Esophagus muscularis mucosa (tissue), 4 donors: ENCODE data around the gene CD19. TPM values are rescaled to one million over a fixed set of nuclear protein-coding genes. Genes with fewer than 3 reads are reported as not detected.
"Not testable (repeated sequence)": the region's sequence is repeated elsewhere in the genome, so short reads cannot be mapped to it uniquely, and the experiment has no call there.

Experiments used
- DNase-seq: peaks from one replicate; pipeline ENCODE4 v3.0.0-alpha.2; 2017; ENCODE audit errors: extremely low spot score
- H3K27ac ChIP-seq, 4 donors: fragments of 200-600 bp; sonication (generic); replicated peaks in 1 of 4; 1 replicate in 3 of 4; 2 replicates in 1 of 4; pipeline ENCODE4 v1.5.1; 2016 to 2019; ENCODE audit warnings: mild to moderate bottlenecking in 1 of 4
- H3K27me3 ChIP-seq, 4 donors: fragments of 200-600 bp; sonication (generic); one replicate each; pipeline versions ENCODE4 v1.5.1 to v1.6.0; 2016 to 2019
- H3K36me3 ChIP-seq, 4 donors: fragments of 200-600 bp; sonication (generic); one replicate each; pipeline ENCODE4 v1.5.1; 2016 to 2019
- H3K4me1 ChIP-seq, 4 donors: fragments of 200-600 bp; sonication (generic); one replicate each; pipeline ENCODE4 v1.5.1; 2016 to 2019
- H3K4me3 ChIP-seq, 4 donors: fragments of 200-600 bp; sonication (generic); 1 replicate in 2 of 4; 2 replicates in 2 of 4; pipeline ENCODE4 v1.5.1; 2016 to 2019; ENCODE audit warnings: mild to moderate bottlenecking in 4 of 4, moderate library complexity in 1 of 4
- H3K9me3 ChIP-seq, 4 donors: fragments of 200-600 bp; sonication (generic); 1 replicate in 3 of 4; 2 replicates in 1 of 4; pipeline ENCODE4 v1.5.1; 2016 to 2019
- CTCF ChIP-seq, 3 experiments: fragments of 200-600 bp in 2 of 3; fragments of 450-650 bp in 1 of 3; sonication (generic) in 2 of 3; IDR thresholded peaks; one replicate each; pipeline ENCODE4 v1.5.1; 2017 to 2019; ENCODE audit warnings: antibody characterized with exemption in 3 of 3, mild to moderate bottlenecking in 2 of 3, moderate library complexity in 1 of 3
- EP300 ChIP-seq: sonication (generic); formaldehyde crosslinking; IDR thresholded peaks from one replicate; pipeline ENCODE4 v1.6.1; 2017; ENCODE audit warnings: antibody characterized with exemption
- POLR2A ChIP-seq: fragments of 450-650 bp; IDR thresholded peaks from one replicate; pipeline ENCODE4 v1.6.1; 2017; ENCODE audit warnings: antibody characterized with exemption, moderate library complexity, mild to moderate bottlenecking, low read depth
- POLR2AphosphoS5 ChIP-seq, 2 donors: sonication (generic); formaldehyde crosslinking; IDR thresholded peaks; one replicate each; pipeline ENCODE4 v1.6.1; 2017; ENCODE audit warnings: antibody characterized with exemption in 2 of 2
- WGBS: methylation state at CpG from one replicate; pipeline ENCODE4 v1.1.5; 2018; 5-methylcytosine and 5-hydroxymethylcytosine counted together
- intact Hi-C: fragments of 100-400 bp; cut with DNase I; formaldehyde crosslinking; loops from one replicate; pipeline ENCODE4 v1.15.1; 2023
- total RNA-seq, 4 donors: library from RNA; depleted of rRNA; stranded (reverse); fragments of >200 nt; gene quantifications; one replicate each; pipeline versions ENCODE4 v1.1.0 to v1.2.1, GENCODE V29; 2016

The CD19 gene
- total RNA-seq, 4 donors from 2014 or later = 0.66 TPM; not detected in 3

DNA sequence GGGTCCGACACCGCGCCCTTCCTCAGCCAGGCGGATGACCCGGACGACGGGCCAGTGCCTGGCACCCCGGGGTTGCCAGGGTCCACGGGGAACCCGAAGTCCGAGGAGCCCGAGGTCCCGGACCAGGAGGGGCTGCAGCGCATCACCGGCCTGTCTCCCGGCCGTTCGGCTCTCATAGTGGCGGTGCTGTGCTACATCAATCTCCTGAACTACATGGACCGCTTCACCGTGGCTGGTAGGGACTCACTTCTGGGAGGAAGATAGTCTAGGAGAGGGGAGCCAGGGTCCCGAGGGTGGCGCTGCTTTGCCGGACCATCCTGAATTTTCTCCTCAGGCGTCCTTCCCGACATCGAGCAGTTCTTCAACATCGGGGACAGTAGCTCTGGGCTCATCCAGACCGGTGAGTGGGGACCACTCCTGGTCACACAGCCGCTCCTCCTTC lies 43.4 kb downstream of the CD19 start:
- TF ChIP-seq EP300 (no peak), POLR2A (no peak), POLR2AphosphoS5 (IDR thresholded peaks at IDR 0.05) (no peak), CTCF (IDR thresholded peaks at IDR 0.05) (no peak)
- intact Hi-C loops = no loop called here
- peaks cover 18 to 33% (median 23%) of the 10 kb centered on the region in 4 donors for H3K4me1 ChIP-seq
- H3K9me3 ChIP-seq = no peaks in the 10 kb centered on the region
- peak overlapping the region; percentile 78 to 86 (median 81) for H3K27ac ChIP-seq
- H3K36me3 ChIP-seq = peaks cover 10 to 38% (median 30%) of the 10 kb centered on the region in 4 donors
- DNase-seq = no peak
- 8% methylated on average over 23 of the region's 30 CpGs for WGBS
- H3K4me3 ChIP-seq = peak overlapping the region; percentile 78 to 97 (median 90)
- H3K27me3 ChIP-seq = no peaks in the 10 kb centered on the region

DNA sequence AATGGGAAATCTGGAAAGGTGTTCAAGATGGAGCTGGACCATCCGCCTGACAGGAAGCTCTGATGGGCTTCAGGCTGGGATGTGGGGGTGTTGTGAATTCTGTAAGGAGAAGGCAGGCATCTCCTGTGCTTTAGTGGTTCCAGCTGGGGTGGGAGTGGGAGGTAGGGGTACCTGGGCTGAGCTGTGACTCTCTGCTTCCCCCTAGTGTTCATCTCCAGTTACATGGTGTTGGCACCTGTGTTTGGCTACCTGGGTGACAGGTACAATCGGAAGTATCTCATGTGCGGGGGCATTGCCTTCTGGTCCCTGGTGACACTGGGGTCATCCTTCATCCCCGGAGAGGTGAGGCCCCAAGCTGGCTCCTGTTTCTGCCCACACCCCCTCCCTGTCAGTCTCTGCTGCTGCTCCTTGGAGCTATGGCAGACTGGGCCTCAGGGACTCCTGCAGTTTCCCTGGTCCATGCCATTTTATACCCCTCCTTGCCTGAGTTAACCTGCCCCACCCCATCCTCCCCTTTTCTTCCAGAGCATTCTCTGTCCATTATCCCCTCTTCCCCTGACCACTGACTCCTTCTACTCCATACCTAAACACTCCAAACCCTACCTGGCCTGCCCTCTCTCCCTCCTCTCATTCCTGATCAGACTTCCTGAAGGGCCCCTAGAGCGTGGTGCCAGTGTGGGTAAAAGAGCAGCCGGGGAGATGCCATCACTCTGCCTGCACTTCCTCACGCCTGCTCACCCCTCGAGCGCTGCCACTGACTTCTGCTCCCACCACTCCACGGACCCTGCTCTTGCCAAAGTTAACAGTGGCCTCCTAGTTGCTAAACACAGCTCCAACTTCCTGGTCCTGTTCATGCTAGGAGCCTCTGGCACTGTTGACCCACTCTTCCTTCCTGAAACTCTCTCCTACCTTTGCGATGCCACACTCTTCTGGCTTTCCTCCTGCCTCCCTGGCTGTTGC lies 46.2 kb downstream of the CD19 start:
- 85% methylated on average over 10 of the region's 11 CpGs for WGBS
- Histone ChIP-seq H3K4me3 (no peak overlapping the region), H3K27me3 (no peaks in the 10 kb centered on the region), H3K4me1 (peaks cover 18 to 33% (median 23%) of the 10 kb centered on the region in 4 donors), H3K9me3 (no peaks in the 10 kb centered on the region), H3K27ac (no peak overlapping the region), H3K36me3 (peaks cover 31 to 66% (median 58%) of the 10 kb centered on the region in 4 donors)
- no peak for TF ChIP-seq POLR2A
- TF ChIP-seq POLR2AphosphoS5 (IDR thresholded peaks at IDR 0.05) = no peak
- TF ChIP-seq CTCF (IDR thresholded peaks at IDR 0.05) = peak in 1 of 3 experiments; percentile 8
- TF ChIP-seq EP300 = no peak
- intact Hi-C loops = no loop called here
- no peak for DNase-seq

DNA sequence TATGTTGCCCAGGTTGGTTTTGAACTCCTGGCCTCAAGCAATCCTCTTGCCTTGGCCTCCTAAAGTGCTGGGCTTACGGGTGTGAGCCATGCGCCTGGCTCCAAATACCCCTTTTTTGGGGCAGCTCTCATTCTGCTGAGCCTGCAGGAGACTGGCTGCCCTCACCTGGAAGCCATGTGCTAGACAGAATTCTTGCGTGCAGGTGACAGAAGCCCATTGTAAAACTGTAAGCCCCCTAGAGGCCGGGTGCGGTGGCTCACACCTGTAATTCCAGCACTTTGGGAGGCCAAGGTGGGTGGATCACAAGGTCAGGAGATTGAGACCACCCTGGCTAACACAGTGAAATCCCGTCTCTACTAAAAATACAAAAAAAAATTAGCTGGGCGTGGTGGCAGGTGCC lies 48.6 kb downstream of the CD19 start:
- H3K4me1 ChIP-seq = peaks cover 10 to 21% (median 12%) of the 10 kb centered on the region in 4 donors
- 91% methylated on average over 6 of the region's 7 CpGs for WGBS
- H3K36me3 ChIP-seq = peaks cover 44 to 89% (median 82%) of the 10 kb centered on the region in 4 donors
- H3K27ac ChIP-seq, H3K27me3 ChIP-seq, intact Hi-C loops, DNase-seq, H3K4me3 ChIP-seq, H3K9me3 ChIP-seq: not testable (repeated sequence)

DNA sequence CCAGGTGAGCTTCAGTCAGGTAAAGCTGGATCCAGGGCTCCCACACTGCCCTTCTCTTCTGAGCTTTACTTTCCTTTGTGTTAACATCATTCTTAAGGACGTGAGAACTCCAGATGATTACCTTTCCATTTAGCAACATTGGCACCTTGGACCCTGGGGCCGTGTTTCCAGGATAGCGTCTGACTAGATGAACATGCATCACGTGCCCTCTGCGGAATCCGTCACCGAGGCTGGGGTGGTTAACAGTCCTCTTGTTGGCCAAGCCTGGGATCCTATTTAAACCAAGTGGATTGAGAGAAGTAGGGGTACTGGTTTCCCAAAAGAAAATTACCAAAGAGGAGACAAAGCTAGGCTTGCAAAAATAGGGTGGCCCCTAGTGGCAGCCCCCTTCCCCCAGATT lies 49.2 kb downstream of the CD19 start:
- no peak overlapping the region for H3K27ac ChIP-seq
- no peak for TF ChIP-seq EP300
- no peak for TF ChIP-seq CTCF (IDR thresholded peaks at IDR 0.05)
- no peak for TF ChIP-seq POLR2AphosphoS5 (IDR thresholded peaks at IDR 0.05)
- TF ChIP-seq POLR2A = no peak
- H3K4me3 ChIP-seq = no peak overlapping the region
- no peak for DNase-seq
- intact Hi-C loops = no loop called here
- 83% methylated on average over 7 of the region's 7 CpGs for WGBS
- H3K36me3 ChIP-seq = peaks cover 44 to 95% (median 88%) of the 10 kb centered on the region in 4 donors
- H3K4me1 ChIP-seq = peaks cover 4 to 15% (median 6%) of the 10 kb centered on the region in 4 donors
- H3K27me3 ChIP-seq = no peaks in the 10 kb centered on the region
- no peaks in the 10 kb centered on the region for H3K9me3 ChIP-seq

GRCh38 chr16:28981517-28981916 lies 49.7 kb downstream of the CD19 start:
- H3K27me3 ChIP-seq = no peaks in the 10 kb centered on the region
- intact Hi-C loops = no loop called here
- H3K36me3 ChIP-seq = peaks cover 44 to 99% (median 91%) of the 10 kb centered on the region in 4 donors

More at GRCh38 chr16:28981517-28981916, 49.7 kb downstream of the CD19 start:
- Histone ChIP-seq H3K27ac (no peak overlapping the region), H3K9me3 (peaks cover 0 to 1% (median under 1%) of the 10 kb centered on the region in 4 donors), H3K4me3 (no peak overlapping the region), H3K4me1 (peaks cover 0 to 9% (median under 1%) of the 10 kb centered on the region in 4 donors)
- no peak for DNase-seq
- TF ChIP-seq CTCF (IDR thresholded peaks at IDR 0.05) (peak in 1 of 3 experiments; percentile 39), POLR2A (no peak), EP300 (no peak)
- WGBS = 84% methylated on average over 12 of the region's 12 CpGs
